Endothelial cell of umbilical vein (primary cell): ENCODE data around the gene GUK1. TPM values are rescaled to one million over a fixed set of nuclear protein-coding genes. Genes with fewer than 3 reads are reported as not detected.

Source experiments
- BruUV-seq: library from RNA; stranded (reverse); fragments of 400-500 nt; replicated peaks from 2 replicates; lab custom pipeline; 2021; lab: Mats Ljungman, UMichigan
- CTCF ChIA-PET: fragments of 300-600, 350-600 bp; sonication (Branson Sonifier 250); formaldehyde crosslinking; loops from one replicate; lab custom pipeline; 2021; ENCODE audit warnings: antibody characterized with exemption, inconsistent platforms; lab: Charles Lee
- POLR2A ChIA-PET: fragments of 300-600, 350-600 bp; sonication (Branson Sonifier 250); formaldehyde crosslinking; loops from one replicate; lab custom pipeline; 2021; ENCODE audit warnings: antibody characterized with exemption, inconsistent platforms; lab: Charles Lee
- DNase-seq: peaks from one replicate; pipeline ENCODE4 v3.0.0-alpha.2; 2011; ENCODE audit warnings: low read depth, low spot score
- FAIRE-seq: peaks from 2 replicates; lab custom pipeline; 2011; peaks lifted over from hg19 to GRCh38; lab: Jason Lieb, UNC
- H2AFZ ChIP-seq: 2 replicates; pipeline ENCODE4 v1.6.0; 2012; ENCODE audit warnings: low read depth, low read length, control low read depth, inconsistent platforms
- H3K27ac ChIP-seq: 2 replicates; pipeline ENCODE4 v1.5.1; 2011; ENCODE audit warnings: low read depth, mild to moderate bottlenecking, control low read depth, low read length, moderate library complexity; ENCODE audit not compliant: insufficient read depth
- H3K27me3 ChIP-seq, 2 experiments: 2 replicates each; pipeline versions ENCODE4 v1.6.0 to v1.6.1; 2011; ENCODE audit warnings: low read length in 2 of 2, mixed read lengths in 1 of 2; ENCODE audit not compliant: control insufficient read depth in 2 of 2, insufficient read depth in 2 of 2
- H3K36me3 ChIP-seq, 2 experiments: 2 replicates in 1 of 2; 3 replicates in 1 of 2; pipeline ENCODE4 v1.5.1; 2011; ENCODE audit warnings: low read length in 2 of 2, mild to moderate bottlenecking in 1 of 2, moderate library complexity in 1 of 2; ENCODE audit not compliant: control insufficient read depth in 2 of 2, insufficient read depth in 2 of 2; ENCODE audit errors: extremely low read depth in 1 of 2
- H3K4me1 ChIP-seq: 3 replicates; pipeline ENCODE4 v1.5.1; 2011; ENCODE audit warnings: mild to moderate bottlenecking, low read length; ENCODE audit not compliant: control insufficient read depth, insufficient read depth; ENCODE audit errors: extremely low read depth
- H3K4me2 ChIP-seq: 2 replicates; pipeline ENCODE4 v1.6.1; 2011; ENCODE audit warnings: low read length, control low read depth, mixed read lengths; ENCODE audit not compliant: insufficient read depth
- H3K4me3 ChIP-seq, 3 experiments: fragments of 200-600 bp in 1 of 3; sonication (generic), shearing (Covaris generic) in 1 of 3; replicated peaks in 1 of 3; 2 replicates each; pipeline ENCODE4 v1.5.1; 2011 to 2016; ENCODE audit warnings: control low read depth in 3 of 3, low read length in 3 of 3, mild to moderate bottlenecking in 2 of 3, inconsistent platforms in 1 of 3, low read depth in 1 of 3, moderate library complexity in 1 of 3; ENCODE audit not compliant: insufficient read depth in 1 of 3
- H3K79me2 ChIP-seq: 2 replicates; pipeline ENCODE4 v1.6.0; 2012; ENCODE audit warnings: low read length, inconsistent platforms; ENCODE audit not compliant: control insufficient read depth, insufficient read depth
- H3K9ac ChIP-seq: replicated peaks from 2 replicates; pipeline ENCODE3; 2011; ENCODE audit warnings: low read length, control low read depth; ENCODE audit not compliant: insufficient read depth; ENCODE audit errors: extremely low read depth
- H3K9me1 ChIP-seq: replicated peaks from 3 replicates; pipeline ENCODE4 v1.6.0; 2011; ENCODE audit warnings: mild to moderate bottlenecking, low read length; ENCODE audit not compliant: control insufficient read depth, insufficient read depth; ENCODE audit errors: extremely low read depth
- H3K9me3 ChIP-seq: replicated peaks from 2 replicates; pipeline ENCODE4 v1.5.1; 2012; ENCODE audit warnings: low read length, inconsistent platforms; ENCODE audit not compliant: control insufficient read depth, insufficient read depth
- H4K20me1 ChIP-seq: replicated peaks from 2 replicates; pipeline ENCODE3; 2011; ENCODE audit warnings: mild to moderate bottlenecking, low read length; ENCODE audit not compliant: control insufficient read depth, insufficient read depth; ENCODE audit errors: extremely low read depth
- CTCF ChIP-seq, 2 donors: IDR thresholded peaks; 1 replicate in 1 of 2; 2 replicates in 1 of 2; pipeline ENCODE4 v1.5.1; 2011; ENCODE audit warnings: low read length in 2 of 2, mild to moderate bottlenecking in 2 of 2, moderate library complexity in 2 of 2, control low read depth in 1 of 2, inconsistent platforms in 1 of 2, low read depth in 1 of 2; ENCODE audit not compliant: insufficient read depth in 1 of 2; ENCODE audit errors: extremely low read depth in 1 of 2
- EZH2 ChIP-seq: IDR thresholded peaks from 2 replicates; pipeline ENCODE4 v1.6.1; 2012; ENCODE audit warnings: borderline replicate concordance, low read depth, mild to moderate bottlenecking, moderate library complexity, low read length, inconsistent platforms; ENCODE audit not compliant: severe bottlenecking
- FOS ChIP-seq: IDR thresholded peaks from 2 replicates; pipeline ENCODE4 v1.6.1; 2011; ENCODE audit warnings: mild to moderate bottlenecking, low read length, moderate library complexity, borderline replicate concordance; ENCODE audit not compliant: insufficient read depth
- GATA2 ChIP-seq: IDR thresholded peaks from 2 replicates; pipeline ENCODE4 v1.7.0; 2011; ENCODE audit warnings: low read depth, mild to moderate bottlenecking, moderate library complexity, mixed read lengths, low read length; ENCODE audit not compliant: insufficient read length, insufficient read depth
- JUN ChIP-seq: IDR thresholded peaks from 2 replicates; pipeline ENCODE4 v1.6.1; 2011; ENCODE audit warnings: borderline replicate concordance, low read depth; ENCODE audit not compliant: insufficient read length, insufficient read depth
- MAX ChIP-seq: IDR thresholded peaks from 2 replicates; pipeline ENCODE4 v1.6.1; 2011; ENCODE audit not compliant: insufficient read depth, insufficient read length
- MYC ChIP-seq: IDR thresholded peaks from one replicate; pipeline ENCODE4 v1.6.1; 2011; ENCODE audit warnings: mild to moderate bottlenecking, low read depth, low read length
- POLR2A ChIP-seq: IDR thresholded peaks from 2 replicates; pipeline ENCODE4 v1.6.1; 2012; ENCODE audit warnings: low read depth, mild to moderate bottlenecking, control low read depth, low read length
- POLR2AphosphoS5 ChIP-seq: IDR thresholded peaks from 2 replicates; pipeline ENCODE4 v1.6.1; 2012; ENCODE audit warnings: low read depth, mild to moderate bottlenecking, control low read depth, low read length, moderate library complexity; ENCODE audit not compliant: insufficient read depth
- dilution Hi-C: fragments of 300-500 bp; cut with MboI; formaldehyde crosslinking; loops from one replicate; pipeline ENCODE4 v1.15.0; 2019; ENCODE audit warnings: low sequenced_read_pairs; ENCODE audit not compliant: extremely low pct_ligation_motif_present
- intact Hi-C: fragments of 100-400 bp; cut with micrococcal nuclease; formaldehyde crosslinking; loops from one replicate; pipeline ENCODE4 v1.10.0; 2022
- polyA plus RNA-seq, 4 experiments: library from polyadenylated mRNA; depleted of rRNA in 3 of 4; stranded (reverse) in 3 of 4; unstranded in 1 of 4; fragments of >200 nt; gene quantifications; 2 replicates each; pipeline versions ENCODE4 v1.2.1 to v1.2.3, GENCODE V29; 2011 to 2012; ENCODE audit warnings: missing spikeins in 1 of 4
- total RNA-seq: library from RNA; stranded (reverse); gene quantifications from 2 replicates; pipeline ENCODE4 v1.2.3, GENCODE V29; 2021

Gene GUK1
- total and polyA plus RNA-seq, 2 donors (not counting 3 experiments of a cell fraction or from before 2014, with no cell fraction given): 239 to 742 TPM

GRCh38 chr1:228112617-228113016, 27.5 kb upstream of the GUK1 start:
- Histone ChIP-seq H3K27me3 (no peaks in the 10 kb centered on the region), H3K79me2 (peaks cover 13% of the 10 kb centered on the region), H3K27ac (no peak overlapping the region), H3K9me3 (no peaks in the 10 kb centered on the region), H3K9ac (no peak overlapping the region), H3K4me1 (peaks cover 13% of the 10 kb centered on the region), H3K36me3 (peaks cover 0 to under 1% of the 10 kb centered on the region in 2 experiments), H3K9me1 (no peaks in the 10 kb centered on the region), H3K4me2 (no peak overlapping the region), H2AFZ (no peak overlapping the region), H3K4me3 (no peak overlapping the region), H4K20me1 (no peaks in the 10 kb centered on the region)
- DNase-seq: no peak
- ChIA-PET CTCF (interaction anchor here (0.8 kb wide), 1 partner anchor 18 kb away, joined by 6 read pairs; no protein-coding TSS in a partner anchor), POLR2A (no interaction called here)
- FAIRE-seq: no peak
- TF ChIP-seq MAX (no peak), GATA2 (no peak)
- intact Hi-C loops (no loop called here), dilution Hi-C loops (no loop called here)
- no TSS peak for BruUV-seq

GRCh38 chr1:228114827-228115226, 25.3 kb upstream of the GUK1 start:
- no peaks in the 10 kb centered on the region for H4K20me1 ChIP-seq
- BruUV-seq: no TSS peak
- intact Hi-C loops: no loop called here
- H3K4me2 ChIP-seq: no peak overlapping the region
- no peak overlapping the region for H2AFZ ChIP-seq
- H3K27me3 ChIP-seq: no peaks in the 10 kb centered on the region
- no peaks in the 10 kb centered on the region for H3K79me2 ChIP-seq
- FAIRE-seq (no peak), DNase-seq (no peak)
- peaks cover 6% of the 10 kb centered on the region for H3K4me1 ChIP-seq
- H3K36me3 ChIP-seq: no peaks in the 10 kb centered on the region
- TF ChIP-seq FOS: no peak
- TF ChIP-seq CTCF (IDR thresholded peaks at IDR 0.05; ENCODE audit: extremely low read depth in 1 of 2, insufficient read depth in 1 of 2, low read depth in 1 of 2, low read length in 2 of 2): no peak
- TF ChIP-seq MYC: no peak
- TF ChIP-seq EZH2: no peak
- TF ChIP-seq MAX: no peak
- TF ChIP-seq GATA2: no peak
- no peak for TF ChIP-seq POLR2AphosphoS5
- no peak for TF ChIP-seq POLR2A
- TF ChIP-seq JUN: no peak
- no peak overlapping the region for H3K4me3 ChIP-seq
- H3K9me1 ChIP-seq: no peaks in the 10 kb centered on the region
- dilution Hi-C loops: no loop called here
- no peak overlapping the region for H3K9ac ChIP-seq
- ChIA-PET POLR2A (no interaction called here), CTCF (no interaction called here)
- no peak overlapping the region for H3K27ac ChIP-seq
- no peaks in the 10 kb centered on the region for H3K9me3 ChIP-seq
